HepG2 (cell line): Measurements from ENCODE around the gene PGP. TPM values are rescaled to one million over a fixed set of nuclear protein-coding genes. Genes with fewer than 3 reads are reported as not detected.

Experiments
- HMGXB3 ChIP-seq: sonication (generic); formaldehyde crosslinking; IDR thresholded peaks from 2 replicates; pipeline ENCODE4 v1.4.0; 2020; ENCODE audit warnings: missing genetic modification reagents, borderline replicate concordance
- HNF4G ChIP-seq, 2 experiments: sonication (generic) in 1 of 2; formaldehyde crosslinking in 1 of 2; IDR thresholded peaks; 2 replicates each; pipeline versions ENCODE4 v1.4.0 to v1.6.1; 2011 to 2020; ENCODE audit warnings: borderline replicate concordance in 2 of 2, low read depth in 2 of 2, mild to moderate bottlenecking in 2 of 2, low read length in 1 of 2, missing genetic modification reagents in 1 of 2, moderate library complexity in 1 of 2
- JUNB ChIP-seq: sonication (generic); formaldehyde crosslinking; IDR thresholded peaks from 2 replicates; pipeline ENCODE4 v1.8.0; 2022; ENCODE audit warnings: missing genetic modification reagents, mild to moderate bottlenecking, borderline replicate concordance
- REPIN1 ChIP-seq: sonication (generic); formaldehyde crosslinking; IDR thresholded peaks from 2 replicates; pipeline ENCODE4 v1.8.0; 2022; ENCODE audit warnings: missing genetic modification reagents, low read depth, mild to moderate bottlenecking, borderline replicate concordance
- THAP9 ChIP-seq: sonication (generic); formaldehyde crosslinking; IDR thresholded peaks from 2 replicates; pipeline ENCODE4; 2020; ENCODE audit warnings: missing genetic modification reagents, mild to moderate bottlenecking, borderline replicate concordance
- ZBTB34 ChIP-seq: sonication (generic); formaldehyde crosslinking; IDR thresholded peaks from 2 replicates; pipeline ENCODE4 v1.8.0; 2022; ENCODE audit warnings: mild to moderate bottlenecking, missing genetic modification reagents
- ZNF12 ChIP-seq: sonication (generic); formaldehyde crosslinking; IDR thresholded peaks from 2 replicates; pipeline ENCODE4 v1.5.0; 2020; ENCODE audit warnings: missing genetic modification reagents
- ZNF354B ChIP-seq: sonication (generic); formaldehyde crosslinking; IDR thresholded peaks from 2 replicates; pipeline ENCODE4 v1.8.0; 2022; ENCODE audit warnings: mild to moderate bottlenecking, missing genetic modification reagents
- ZNF362 ChIP-seq: sonication (generic); formaldehyde crosslinking; IDR thresholded peaks from 2 replicates; pipeline ENCODE4 v1.4.0; 2020; ENCODE audit warnings: missing genetic modification reagents, mild to moderate bottlenecking, borderline replicate concordance
- ZNF687 ChIP-seq: sonication (generic); formaldehyde crosslinking; IDR thresholded peaks from 2 replicates; pipeline ENCODE4 v1.5.1; 2020; ENCODE audit warnings: mild to moderate bottlenecking, missing genetic modification reagents, moderate library complexity
- polyA plus RNA-seq, 8 experiments: library from polyadenylated mRNA; depleted of rRNA in 3 of 8; stranded (reverse) in 7 of 8; unstranded in 1 of 8; fragments of >200 nt; fragmentation: Illumina TruSeq in 4 of 8; extraction: Trizol in 4 of 8; gene quantifications; 2 replicates each; pipeline versions ENCODE4 v1.2.1 to v1.2.3, GENCODE V29; 2011 to 2016; ENCODE audit warnings: low read depth in 4 of 8, missing spikeins in 1 of 8, mixed read lengths in 1 of 8; ENCODE audit not compliant: insufficient read depth in 1 of 8
- total RNA-seq, 5 experiments: library from RNA; depleted of rRNA; stranded (reverse); fragments of >200 nt; fragmentation: Illumina TruSeq; extraction: Trizol; gene quantifications; 2 replicates each; pipeline ENCODE4 v1.2.3, GENCODE V29; 2016; ENCODE audit warnings: low read depth in 1 of 5

Gene PGP
- total and polyA plus RNA-seq, 2 of the 13 experiments (the other 11 are each of a cell fraction or from before 2014, with no cell fraction given): 7.3 to 18.3 TPM

GRCh38 chr16:2163211-2163881, 51.3 kb downstream of the PGP start (continued):
- no peak for TF ChIP-seq JUNB (CRISPR knock-in tag)
- TF ChIP-seq ZNF687: peak; percentile 88
- no peak for TF ChIP-seq ZNF354B (CRISPR knock-in tag)
- peak; percentile 59; the same call in 1 of the 2 replicates for TF ChIP-seq THAP9 (CRISPR knock-in tag)
- TF ChIP-seq REPIN1 (CRISPR knock-in tag): peak; percentile 34; the same call in 1 of the 2 replicates
- peak; percentile 73; the same call in 1 of the 2 replicates for TF ChIP-seq HNF4G (IDR thresholded peaks at IDR 0.05; ENCODE audit: borderline replicate concordance, low read depth, low read length)
- TF ChIP-seq HNF4G (CRISPR knock-in tag; IDR thresholded peaks at IDR 0.05; ENCODE audit: borderline replicate concordance, low read depth): 0 out of 2 replicates have a peak, but pooled peaks have one; percentile 24
- peak; percentile 76 for TF ChIP-seq ZNF12 (CRISPR knock-in tag)
- 0 out of 2 replicates have a peak, but pooled peaks have one; percentile 41 for TF ChIP-seq HMGXB3 (CRISPR knock-in tag)
- 0 out of 2 replicates have a peak, but pooled peaks have one; percentile 58 for TF ChIP-seq ZBTB34 (CRISPR knock-in tag)
- 0 out of 2 replicates have a peak, but pooled peaks have one; percentile 21 for TF ChIP-seq ZNF362 (CRISPR knock-in tag)
